ENCODE data around the gene RALGAPA2. TPM values are rescaled to one million over a fixed set of nuclear protein-coding genes. Genes with fewer than 3 reads are reported as not detected.

The RALGAPA2 gene
- total RNA-seq, 1 donor from 2014 or later: 22.1 TPM

DNA sequence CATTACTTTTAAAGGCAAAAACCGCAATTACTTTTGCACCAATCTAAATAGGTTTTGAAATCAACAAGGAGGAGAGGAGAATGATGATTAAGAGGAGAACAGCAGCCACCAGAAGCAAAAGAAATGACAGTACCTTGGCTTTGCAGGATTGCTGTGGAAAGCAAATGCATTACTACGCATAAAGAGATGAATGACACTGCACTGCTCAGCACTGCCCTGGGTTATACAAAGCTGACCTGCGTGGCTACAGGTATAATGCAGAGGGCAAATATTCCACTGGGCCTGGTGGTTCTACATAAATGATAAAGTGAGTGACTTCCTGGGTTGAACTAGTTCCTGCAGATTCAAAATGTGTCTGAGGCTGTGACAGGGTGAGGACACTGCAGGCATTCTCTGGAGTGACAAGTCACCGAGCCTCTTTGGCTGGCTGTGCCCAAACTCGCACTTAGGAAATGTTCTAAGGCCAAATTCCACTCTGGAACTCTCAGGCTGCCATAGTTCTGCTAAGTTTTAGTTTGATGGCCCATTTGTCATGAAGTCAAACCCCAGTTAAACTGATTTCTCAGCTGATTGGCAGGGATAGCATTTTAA lies 265.9 kb downstream of the RALGAPA2 start:
- intact Hi-C loops (cut with micrococcal nuclease): no loop called here
- Mint-ChIP-seq H3K9me3 (no peaks in the 10 kb centered on the region), H3K36me3 (ENCODE audit: low read depth) (peaks cover 4% of the 10 kb centered on the region), H3K27me3 (ENCODE audit: low read depth) (no peaks in the 10 kb centered on the region), H3K4me3 (ENCODE audit: low read depth) (no peak overlapping the region), H3K4me1 (ENCODE audit: low read depth) (peaks cover 27% of the 10 kb centered on the region), H3K27ac (no peak overlapping the region)
- DNase-seq (ENCODE audit: low spot score): no peak

DNA sequence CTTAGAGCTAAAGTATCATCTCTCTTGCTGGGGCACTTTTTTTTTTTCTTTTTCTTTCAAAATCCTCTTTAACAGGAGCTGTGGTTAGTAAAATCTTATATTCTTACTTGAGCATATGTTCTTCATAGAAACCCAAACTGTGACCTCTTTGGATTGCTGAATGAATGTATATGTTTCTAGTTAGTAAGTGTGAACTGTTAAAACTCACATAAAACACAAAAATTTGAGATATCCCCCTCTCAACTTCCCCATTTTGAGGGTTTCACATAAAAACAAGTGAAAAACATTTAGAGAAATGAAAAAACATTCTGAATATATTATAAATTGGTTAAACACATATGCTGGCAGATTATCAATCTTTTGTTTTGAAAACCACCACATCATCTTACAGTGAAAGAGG lies 266.4 kb downstream of the RALGAPA2 start:
- Mint-ChIP-seq H3K9me3 (no peaks in the 10 kb centered on the region), H3K27me3 (ENCODE audit: low read depth) (no peaks in the 10 kb centered on the region), H3K4me3 (ENCODE audit: low read depth) (no peak overlapping the region), H3K27ac (no peak overlapping the region), H3K36me3 (ENCODE audit: low read depth) (peaks cover 4% of the 10 kb centered on the region), H3K4me1 (ENCODE audit: low read depth) (peaks cover 32% of the 10 kb centered on the region)
- no peak for DNase-seq (ENCODE audit: low spot score)
- intact Hi-C loops (cut with micrococcal nuclease): no loop called here

DNA sequence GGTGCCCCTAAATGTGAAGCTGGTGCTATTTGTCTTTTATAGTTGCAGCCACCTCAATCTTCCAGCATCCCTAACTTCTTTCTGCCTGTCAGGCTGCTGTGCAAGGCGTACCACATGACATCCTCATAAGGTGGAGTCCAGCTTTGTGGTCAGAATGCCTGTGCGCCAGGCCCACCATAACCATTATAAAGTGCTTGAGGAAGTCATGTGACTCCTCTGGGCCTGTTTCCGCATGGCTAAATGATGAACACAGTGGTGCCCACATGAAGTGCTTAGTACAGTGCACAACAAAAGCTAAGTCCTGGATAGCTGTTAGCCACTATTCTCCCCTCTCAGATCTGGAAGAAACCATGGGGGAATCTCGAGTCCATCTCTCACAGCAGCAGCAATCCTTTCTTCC lies 268.9 kb downstream of the RALGAPA2 start:
- H3K27ac Mint-ChIP-seq: no peak overlapping the region
- H3K4me1 Mint-ChIP-seq (ENCODE audit: low read depth): peaks cover 22% of the 10 kb centered on the region
- H3K36me3 Mint-ChIP-seq (ENCODE audit: low read depth): peaks cover 4% of the 10 kb centered on the region
- H3K9me3 Mint-ChIP-seq: no peaks in the 10 kb centered on the region
- H3K27me3 Mint-ChIP-seq (ENCODE audit: low read depth): no peaks in the 10 kb centered on the region
- intact Hi-C loops (cut with micrococcal nuclease): no loop called here
- no peak for DNase-seq (ENCODE audit: low spot score)
- H3K4me3 Mint-ChIP-seq (ENCODE audit: low read depth): no peak overlapping the region

DNA sequence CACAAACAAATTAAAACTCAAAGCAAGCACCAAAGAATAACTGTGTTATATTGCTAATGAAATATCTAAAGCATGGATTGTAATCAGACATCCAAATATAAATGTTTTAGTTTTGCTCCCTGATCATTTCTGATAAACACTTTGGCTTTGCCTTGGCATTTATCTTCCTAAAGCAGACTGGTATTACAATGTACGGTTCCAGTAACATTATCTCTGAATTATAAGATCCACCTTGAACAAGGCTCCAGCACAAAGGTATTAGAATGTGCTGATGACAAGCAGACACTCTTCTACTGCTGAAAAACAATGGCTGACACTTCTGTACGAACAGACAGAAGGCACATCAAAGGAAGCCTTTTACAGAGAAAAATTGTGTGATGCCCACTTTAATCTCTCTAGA lies 270.0 kb downstream of the RALGAPA2 start:
- no peak for DNase-seq (ENCODE audit: low spot score)
- intact Hi-C loops (cut with micrococcal nuclease): no loop called here
- Mint-ChIP-seq H3K27me3 (ENCODE audit: low read depth) (no peaks in the 10 kb centered on the region), H3K9me3 (no peaks in the 10 kb centered on the region), H3K4me3 (ENCODE audit: low read depth) (no peak overlapping the region), H3K36me3 (ENCODE audit: low read depth) (peaks cover 4% of the 10 kb centered on the region), H3K4me1 (ENCODE audit: low read depth) (peaks cover 22% of the 10 kb centered on the region), H3K27ac (no peak overlapping the region)

DNA sequence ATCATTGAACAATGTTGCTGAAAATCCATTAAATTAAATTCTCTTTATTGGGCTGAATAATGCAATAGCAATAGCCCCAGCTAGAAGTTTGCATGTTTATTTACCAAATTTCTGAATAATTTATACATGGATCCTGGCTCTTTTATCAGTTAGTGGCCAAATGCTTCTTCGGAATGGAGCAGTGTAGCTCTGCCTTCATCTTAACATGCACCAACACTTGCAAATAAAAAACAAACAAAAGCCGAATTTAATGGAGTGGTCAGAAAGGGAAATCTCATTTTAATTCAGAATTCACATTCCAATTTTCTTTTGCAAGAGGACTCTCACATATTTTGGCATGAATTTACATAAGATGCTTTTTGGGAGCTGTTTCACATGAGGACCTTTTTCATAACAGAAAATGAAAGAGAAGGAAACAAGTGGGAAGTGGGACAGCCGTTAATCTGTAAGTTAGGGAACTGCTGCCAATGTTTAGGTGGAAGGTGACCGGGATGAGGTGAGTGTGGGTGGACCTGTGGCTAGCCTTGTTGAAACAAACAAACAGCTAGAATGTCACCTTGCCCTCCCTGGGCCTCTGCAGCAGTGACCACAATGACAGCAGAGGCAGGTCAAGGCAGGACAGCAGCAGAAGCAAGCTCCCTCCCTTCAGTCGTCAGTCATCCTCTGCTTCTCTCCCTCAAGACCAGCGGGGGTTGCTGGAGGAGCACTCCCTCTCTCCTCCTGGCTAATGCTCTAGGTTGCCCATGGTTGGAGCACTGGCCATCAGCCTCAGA lies 271.4 kb downstream of the RALGAPA2 start:
- no peak for DNase-seq (ENCODE audit: low spot score)
- no peak overlapping the region for H3K4me3 Mint-ChIP-seq (ENCODE audit: low read depth)
- intact Hi-C loops (cut with micrococcal nuclease): no loop called here
- H3K27me3 Mint-ChIP-seq (ENCODE audit: low read depth): no peaks in the 10 kb centered on the region
- H3K9me3 Mint-ChIP-seq: no peaks in the 10 kb centered on the region
- peaks cover 4% of the 10 kb centered on the region for H3K36me3 Mint-ChIP-seq (ENCODE audit: low read depth)
- peaks cover 19% of the 10 kb centered on the region for H3K4me1 Mint-ChIP-seq (ENCODE audit: low read depth)
- peak overlapping the region; percentile 58 for H3K27ac Mint-ChIP-seq

DNA sequence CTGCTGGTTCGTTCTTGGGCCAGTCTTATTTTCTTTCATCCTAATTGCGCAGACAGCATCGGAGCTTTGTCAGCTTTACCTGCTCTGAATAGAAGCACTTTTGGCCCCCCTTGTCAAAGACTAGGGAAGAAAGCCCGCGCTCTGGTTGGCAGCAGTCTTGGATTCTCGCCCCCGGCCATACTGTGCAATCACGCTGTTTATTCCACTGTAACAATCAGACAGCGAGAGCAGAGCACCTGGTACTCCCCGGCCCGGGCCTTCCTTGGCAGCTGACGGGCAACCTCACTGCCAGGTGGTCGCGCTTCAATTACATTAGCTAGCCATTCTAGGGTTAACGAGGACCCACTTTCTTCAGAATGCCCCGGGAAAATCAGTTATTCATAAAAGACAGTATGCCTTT lies 272.0 kb downstream of the RALGAPA2 start:
- DNase-seq (ENCODE audit: low spot score): no peak
- peaks cover 19% of the 10 kb centered on the region for H3K4me1 Mint-ChIP-seq (ENCODE audit: low read depth)
- H3K36me3 Mint-ChIP-seq (ENCODE audit: low read depth): peaks cover 4% of the 10 kb centered on the region
- H3K9me3 Mint-ChIP-seq: no peaks in the 10 kb centered on the region
- H3K27ac Mint-ChIP-seq: no peak overlapping the region
- H3K27me3 Mint-ChIP-seq (ENCODE audit: low read depth): no peaks in the 10 kb centered on the region
- intact Hi-C loops (cut with micrococcal nuclease): no loop called here
- H3K4me3 Mint-ChIP-seq (ENCODE audit: low read depth): no peak overlapping the region

- Mint-ChIP-seq H3K27ac (no peak overlapping the region), H3K9me3 (no peaks in the 10 kb centered on the region), H3K4me1 (ENCODE audit: low read depth) (peaks cover 20% of the 10 kb centered on the region), H3K36me3 (ENCODE audit: low read depth) (peaks cover 4% of the 10 kb centered on the region), H3K27me3 (ENCODE audit: low read depth) (no peaks in the 10 kb centered on the region), H3K4me3 (ENCODE audit: low read depth) (no peak overlapping the region)
- no peak for DNase-seq (ENCODE audit: low spot score)
- intact Hi-C loops (cut with micrococcal nuclease): no loop called here
These were observed 272.7 kb downstream of the RALGAPA2 start for GRCh38 chr20:20439602-20440190.

DNA sequence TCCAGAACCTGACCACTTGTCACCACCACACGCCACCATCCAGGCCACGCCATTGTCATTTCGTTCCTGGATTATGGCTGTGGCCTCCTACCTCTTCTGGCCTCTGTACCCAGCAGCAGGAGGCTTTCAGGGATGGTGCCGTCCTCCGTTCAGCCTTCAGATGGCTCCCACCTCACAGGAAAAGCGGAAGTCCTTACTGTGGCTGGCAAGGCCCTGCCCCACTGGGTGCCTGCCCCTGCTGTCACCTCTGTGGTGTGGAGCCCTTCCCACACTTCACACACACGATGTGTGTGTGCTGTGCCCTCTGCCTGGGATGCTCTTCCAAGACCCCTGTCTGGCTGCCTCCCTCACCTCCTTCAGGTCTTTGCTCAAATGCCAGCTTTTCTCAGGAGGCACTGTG lies 275.1 kb downstream of the RALGAPA2 start:
- intact Hi-C loops (cut with micrococcal nuclease): no loop called here
- H3K27me3 Mint-ChIP-seq (ENCODE audit: low read depth): no peaks in the 10 kb centered on the region
- no peak for DNase-seq (ENCODE audit: low spot score)
- no peaks in the 10 kb centered on the region for H3K9me3 Mint-ChIP-seq
- H3K4me3 Mint-ChIP-seq (ENCODE audit: low read depth): no peak overlapping the region
- peak overlapping the region; percentile 46 for H3K27ac Mint-ChIP-seq
- peaks cover 1% of the 10 kb centered on the region for H3K36me3 Mint-ChIP-seq (ENCODE audit: low read depth)
- H3K4me1 Mint-ChIP-seq (ENCODE audit: low read depth): peaks cover 20% of the 10 kb centered on the region

- DNase-seq (ENCODE audit: low spot score): no peak
- Mint-ChIP-seq H3K9me3 (no peaks in the 10 kb centered on the region), H3K27me3 (ENCODE audit: low read depth) (no peaks in the 10 kb centered on the region), H3K4me1 (ENCODE audit: low read depth) (peaks cover 15% of the 10 kb centered on the region), H3K27ac (no peak overlapping the region), H3K36me3 (ENCODE audit: low read depth) (no peaks in the 10 kb centered on the region), H3K4me3 (ENCODE audit: low read depth) (no peak overlapping the region)
- intact Hi-C loops (cut with micrococcal nuclease): no loop called here
These were observed 275.8 kb downstream of the RALGAPA2 start for GRCh38 chr20:20436689-20437088.

GRCh38 chr20:20435453-20435852 lies 277.0 kb downstream of the RALGAPA2 start:
- H3K4me1 Mint-ChIP-seq (ENCODE audit: low read depth): peaks cover 6% of the 10 kb centered on the region
- H3K9me3 Mint-ChIP-seq: no peaks in the 10 kb centered on the region
- DNase-seq (ENCODE audit: low spot score): no peak
- no peak overlapping the region for H3K4me3 Mint-ChIP-seq (ENCODE audit: low read depth)
- no peaks in the 10 kb centered on the region for H3K36me3 Mint-ChIP-seq (ENCODE audit: low read depth)
- no peaks in the 10 kb centered on the region for H3K27me3 Mint-ChIP-seq (ENCODE audit: low read depth)
- no peak overlapping the region for H3K27ac Mint-ChIP-seq
- intact Hi-C loops (cut with micrococcal nuclease): no loop called here

DNA sequence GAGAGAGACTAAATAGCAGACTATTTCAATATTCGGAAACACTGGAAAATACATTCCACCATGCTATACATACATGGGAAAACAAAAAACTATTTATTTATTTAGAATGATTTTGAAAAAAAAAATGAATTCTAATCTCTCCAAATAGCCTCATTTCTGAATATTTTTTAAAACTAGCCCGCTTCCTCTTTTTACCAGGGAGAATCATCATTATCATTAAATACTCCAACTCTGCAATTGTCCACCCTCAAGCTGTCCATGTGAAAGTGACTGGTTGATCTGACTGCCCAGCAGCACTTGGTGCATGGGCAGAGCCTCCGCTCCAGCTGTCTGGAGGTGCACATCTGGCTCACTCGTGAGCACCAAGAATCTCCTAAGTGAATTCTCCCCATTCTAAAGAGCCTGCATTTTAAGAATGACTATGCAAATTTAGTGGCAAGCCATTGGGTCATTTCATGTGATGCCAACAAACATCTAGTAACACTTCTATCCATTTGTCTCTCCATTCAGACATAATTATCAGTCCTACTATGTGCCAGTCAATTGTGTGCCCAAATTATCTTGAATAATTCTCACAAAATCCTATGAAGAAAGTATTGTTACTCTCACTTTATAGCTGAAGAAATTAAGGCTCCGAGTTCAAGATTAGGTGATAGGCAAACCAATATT lies 279.7 kb downstream of the RALGAPA2 start:
- Mint-ChIP-seq H3K4me3 (ENCODE audit: low read depth) (no peak overlapping the region), H3K27ac (no peak overlapping the region), H3K4me1 (ENCODE audit: low read depth) (peaks cover 15% of the 10 kb centered on the region), H3K36me3 (ENCODE audit: low read depth) (no peaks in the 10 kb centered on the region), H3K27me3 (ENCODE audit: low read depth) (no peaks in the 10 kb centered on the region), H3K9me3 (no peaks in the 10 kb centered on the region)
- no peak for DNase-seq (ENCODE audit: low spot score)
- intact Hi-C loops (cut with micrococcal nuclease): no loop called here

GRCh38 chr20:20430066-20430465 lies 282.4 kb downstream of the RALGAPA2 start:
- no peak overlapping the region for H3K27ac Mint-ChIP-seq
- H3K4me1 Mint-ChIP-seq (ENCODE audit: low read depth): peaks cover 33% of the 10 kb centered on the region
- intact Hi-C loops (cut with micrococcal nuclease): no loop called here
- H3K27me3 Mint-ChIP-seq (ENCODE audit: low read depth): no peaks in the 10 kb centered on the region
- no peaks in the 10 kb centered on the region for H3K9me3 Mint-ChIP-seq
- no peaks in the 10 kb centered on the region for H3K36me3 Mint-ChIP-seq (ENCODE audit: low read depth)
- no peak for DNase-seq (ENCODE audit: low spot score)
- H3K4me3 Mint-ChIP-seq (ENCODE audit: low read depth): no peak overlapping the region

DNA sequence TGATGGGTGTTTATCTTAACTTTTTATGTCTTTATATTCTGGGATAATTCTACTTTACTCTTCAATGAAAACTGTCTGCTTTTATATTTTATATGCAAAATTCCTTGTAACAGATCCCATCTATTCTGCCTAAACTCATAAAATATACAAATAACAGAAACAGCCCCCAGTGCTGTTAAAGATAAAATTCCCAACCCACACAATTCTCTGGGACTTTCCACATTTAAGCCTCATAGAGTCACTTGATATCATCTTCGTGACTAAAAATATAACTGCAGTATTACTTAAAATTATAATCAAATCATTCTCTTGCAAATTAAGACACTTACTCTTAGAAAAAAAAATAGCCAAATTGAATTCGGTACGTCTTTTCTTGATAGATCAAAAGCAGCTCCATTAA lies 284.4 kb downstream of the RALGAPA2 start:
- intact Hi-C loops (cut with micrococcal nuclease): no loop called here
- H3K4me1 Mint-ChIP-seq (ENCODE audit: low read depth): peaks cover 42% of the 10 kb centered on the region
- DNase-seq (ENCODE audit: low spot score): no peak
- H3K27me3 Mint-ChIP-seq (ENCODE audit: low read depth): no peaks in the 10 kb centered on the region
- no peak overlapping the region for H3K4me3 Mint-ChIP-seq (ENCODE audit: low read depth)
- H3K27ac Mint-ChIP-seq: peak overlapping the region; percentile 59
- H3K9me3 Mint-ChIP-seq: no peaks in the 10 kb centered on the region
- H3K36me3 Mint-ChIP-seq (ENCODE audit: low read depth): no peaks in the 10 kb centered on the region
